Amniotic stem cell (primary cell): ENCODE measurements around the gene UTS2R.
"Not testable (repeated sequence)": the region's sequence is repeated elsewhere in the genome, so short reads cannot be mapped to it uniquely, and the experiment has no call there.

Experiments used
- DNase-seq: peaks from one replicate; lab custom pipeline; 2025; lab: John Stamatoyannopoulos, UW

UTS2R gene

DNA sequence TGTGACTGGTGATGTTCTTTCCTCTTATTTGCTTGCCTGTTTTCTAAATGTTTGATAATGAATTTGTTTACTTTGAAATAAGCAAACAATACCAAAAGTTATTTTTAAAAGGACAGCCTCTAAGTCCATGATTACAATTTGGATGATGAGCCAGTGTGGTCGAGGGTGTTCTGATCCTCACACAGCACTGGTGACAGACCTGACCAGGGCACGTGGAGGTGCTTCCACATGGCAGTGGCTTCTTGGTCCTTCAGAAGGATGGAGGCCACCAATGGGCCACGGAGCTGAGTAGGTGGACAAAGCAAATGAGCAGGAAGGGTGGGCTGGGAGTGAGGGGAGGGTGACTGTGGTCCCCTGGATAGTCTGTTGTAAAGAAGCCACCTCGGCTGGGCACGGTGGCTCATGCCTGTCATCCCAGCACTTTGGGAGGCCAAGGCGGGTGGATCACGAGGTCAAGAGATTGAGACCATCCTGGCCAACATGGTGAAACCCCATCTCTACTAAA lies 16.7 kb upstream of the UTS2R start:
- DNase-seq: no peak

- no peak for DNase-seq
Observed at GRCh38 chr17:82355770-82356427, 15.7 kb upstream of the UTS2R start.

- DNase-seq: no peak
Observed at GRCh38 chr17:82356845-82357355, 14.7 kb upstream of the UTS2R start.

DNA sequence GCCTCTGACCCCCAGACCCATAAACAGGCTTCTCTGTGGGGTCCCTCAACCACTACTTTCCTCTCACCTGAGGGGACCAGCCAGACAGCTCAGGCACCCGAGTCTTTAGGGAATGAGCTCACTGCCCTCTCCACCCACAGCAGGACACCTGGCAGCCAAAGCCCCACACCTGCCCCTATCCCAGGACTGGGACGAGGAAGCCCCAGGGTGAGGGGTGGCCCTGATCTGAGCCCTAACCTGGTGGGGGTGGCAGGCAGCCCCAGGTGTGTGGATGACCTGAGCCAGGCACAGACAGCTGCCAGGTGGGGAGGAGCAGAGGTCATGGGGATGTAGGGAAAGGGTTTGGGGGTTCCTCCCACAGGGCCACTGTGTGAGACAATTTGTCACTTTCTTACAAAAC lies 14.2 kb upstream of the UTS2R start:
- DNase-seq: no peak

GRCh38 chr17:82358465-82359350 lies 12.9 kb upstream of the UTS2R start, which contains the start of gene TEX19:
TSS of gene TEX19 (plus strand) at chr17:82359247. CDS start at chr17:82362151, 2,904 bp downstream.
- no peak for DNase-seq

GRCh38 chr17:82359451-82360074 lies 12.0 kb upstream of the UTS2R start:
- not testable (repeated sequence) for DNase-seq

GRCh38 chr17:82361885-82362633 lies 9.5 kb upstream of the UTS2R start:
- DNase-seq: no peak

GRCh38 chr17:82365606-82366295 lies 5.8 kb upstream of the UTS2R start:
- DNase-seq: no peak

- DNase-seq: no peak
Observed at GRCh38 chr17:82366749-82367148, 4.8 kb upstream of the UTS2R start.

GRCh38 chr17:82367724-82368524 lies 3.6 kb upstream of the UTS2R start:
- DNase-seq: no peak

GRCh38 chr17:82369211-82369610 lies 2.4 kb upstream of the UTS2R start:
- DNase-seq: no peak

GRCh38 chr17:82370471-82371332 lies 863 bp upstream of the UTS2R start:
- DNase-seq: no peak

DNA sequence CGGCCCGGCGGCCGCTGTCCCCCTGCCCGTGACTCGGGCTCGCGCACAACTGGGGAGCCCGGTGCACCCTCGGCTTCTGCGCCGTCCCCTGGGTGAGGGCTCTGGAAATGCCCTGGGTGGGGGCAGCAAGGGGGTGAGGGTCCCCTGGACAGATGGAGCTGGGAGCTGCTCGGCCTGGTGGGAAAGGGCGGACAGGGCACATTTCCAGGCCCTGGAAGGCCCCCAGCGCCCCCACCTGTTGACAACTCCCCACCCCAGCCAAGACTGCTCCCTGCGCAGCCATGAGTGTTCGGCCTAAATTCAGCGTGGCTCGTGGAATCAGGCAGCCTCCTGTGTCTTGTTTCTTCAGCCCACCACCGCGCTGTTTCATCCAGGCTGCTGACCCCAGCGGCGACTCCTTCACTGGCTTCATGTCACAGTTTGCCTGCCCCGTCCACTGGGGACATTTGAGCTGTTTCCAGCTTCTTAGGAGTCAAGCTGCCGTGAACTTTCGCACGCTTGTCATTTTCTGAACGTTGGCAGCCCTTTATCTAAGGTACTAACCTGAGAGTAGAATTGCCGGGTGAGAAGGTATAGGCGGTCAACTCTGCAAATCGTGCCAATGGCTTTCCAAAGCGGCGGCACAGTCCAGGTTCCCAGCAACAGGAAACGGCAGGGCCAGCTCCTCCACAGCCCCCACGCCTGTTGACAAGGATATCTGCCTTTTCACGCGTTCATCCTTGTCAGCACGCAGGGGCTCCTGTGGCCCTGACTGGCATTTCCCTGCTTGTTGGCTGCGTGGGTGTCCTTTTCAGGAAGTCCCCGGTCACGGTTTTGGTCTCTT lies 895 bp downstream of the UTS2R start:
- no peak for DNase-seq

GRCh38 chr17:82373072-82373452 lies 1.5 kb downstream of the UTS2R start:
- not testable (repeated sequence) for DNase-seq

DNA sequence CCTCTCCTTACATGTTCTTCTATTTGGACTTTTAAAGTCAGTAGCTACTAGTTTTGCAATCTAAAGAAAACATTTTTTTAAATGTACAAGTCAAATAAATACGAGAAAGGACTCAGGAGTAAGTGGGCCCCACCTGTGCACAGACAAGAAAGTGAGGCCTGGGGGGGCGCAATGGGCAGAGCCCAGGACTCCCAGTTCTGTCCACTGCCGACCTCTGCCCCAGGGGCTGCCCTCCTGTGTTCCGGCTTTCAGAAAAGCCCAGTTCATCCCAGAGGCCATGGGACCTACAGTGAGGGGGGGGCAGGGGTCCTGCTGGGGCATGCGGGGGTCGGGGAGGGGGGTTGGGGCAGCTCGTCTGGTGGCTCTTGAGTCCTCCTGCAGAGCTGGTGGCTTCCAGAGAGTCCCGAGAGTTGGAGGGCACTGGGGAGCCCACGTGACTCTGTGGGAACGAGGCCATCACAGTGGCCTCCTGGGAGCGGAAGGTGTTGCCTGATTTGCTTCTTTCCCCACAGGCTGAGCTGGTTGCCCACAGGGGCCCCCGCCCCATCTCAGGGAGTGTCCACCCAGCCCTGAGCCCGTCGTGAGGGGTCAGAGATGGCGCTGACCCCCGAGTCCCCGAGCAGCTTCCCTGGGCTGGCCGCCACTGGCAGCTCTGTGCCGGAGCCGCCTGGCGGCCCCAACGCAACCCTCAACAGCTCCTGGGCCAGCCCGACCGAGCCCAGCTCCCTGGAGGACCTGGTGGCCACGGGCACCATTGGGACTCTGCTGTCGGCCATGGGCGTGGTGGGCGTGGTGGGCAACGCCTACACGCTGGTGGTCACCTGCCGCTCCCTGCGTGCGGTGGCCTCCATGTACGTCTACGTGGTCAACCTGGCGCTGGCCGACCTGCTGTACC lies 2.4 kb downstream of the UTS2R start:
- no peak for DNase-seq

- DNase-seq: no peak
Observed at GRCh38 chr17:82374626-82375331, 3.2 kb downstream of the UTS2R start.
